Measurements from ENCODE around the gene NPC1L1.

NPC1L1 gene

GRCh38 chr7:44505595-44505994 is 35.5 kb downstream of the NPC1L1 start:
- no peak for DNase-seq

GRCh38 chr7:44498230-44498954 is 42.7 kb downstream of the NPC1L1 start:
- DNase-seq: no peak

GRCh38 chr7:44497155-44498027 is 43.7 kb downstream of the NPC1L1 start:
- DNase-seq: no peak

- DNase-seq: no peak
Observed at GRCh38 chr7:44496385-44496784, 44.7 kb downstream of the NPC1L1 start.

GRCh38 chr7:44494960-44495359 is 46.2 kb downstream of the NPC1L1 start:
- DNase-seq: no peak

GRCh38 chr7:44491229-44491628 is 49.9 kb downstream of the NPC1L1 start:
- DNase-seq: no peak

GRCh38 chr7:44490351-44491200 is 50.6 kb downstream of the NPC1L1 start, which contains the start of gene NUDCD3:
TSS of gene NUDCD3 (minus strand) at chr7:44490658. CDS start at chr7:44490600, 58 bp downstream.
- peak; percentile 93 for DNase-seq

- peak; percentile 79 for DNase-seq
Observed at GRCh38 chr7:44489955-44490350, 51.2 kb downstream of the NPC1L1 start.

- DNase-seq: no peak
Observed at GRCh38 chr7:44488955-44489354, 52.2 kb downstream of the NPC1L1 start.

- no peak for DNase-seq
Observed at GRCh38 chr7:44486693-44487092, 54.4 kb downstream of the NPC1L1 start.

GRCh38 chr7:44486001-44486400 is 55.1 kb downstream of the NPC1L1 start:
- DNase-seq: no peak

- DNase-seq: no peak
Observed at GRCh38 chr7:44484482-44485313, 56.4 kb downstream of the NPC1L1 start.

GRCh38 chr7:44482502-44483485 is 58.3 kb downstream of the NPC1L1 start:
- DNase-seq: no peak

- no peak for DNase-seq
Observed at GRCh38 chr7:44477938-44478337, 63.2 kb downstream of the NPC1L1 start.

GRCh38 chr7:44477063-44477830 is 63.9 kb downstream of the NPC1L1 start:
- DNase-seq: peak; percentile 84

- DNase-seq: no peak
Observed at GRCh38 chr7:44476313-44476712, 64.8 kb downstream of the NPC1L1 start.

GRCh38 chr7:44473295-44473694 is 67.8 kb downstream of the NPC1L1 start:
- DNase-seq: no peak

GRCh38 chr7:44472843-44473242 is 68.3 kb downstream of the NPC1L1 start:
- DNase-seq: no peak

GRCh38 chr7:44471850-44472249 is 69.3 kb downstream of the NPC1L1 start:
- DNase-seq: no peak

GRCh38 chr7:44471436-44471835 is 69.7 kb downstream of the NPC1L1 start:
- no peak for DNase-seq
